ENCODE data around the gene FAM185A.
"Not testable (repeated sequence)": the region's sequence is repeated elsewhere in the genome, so short reads cannot be mapped to it uniquely, and the experiment has no call there.

FAM185A gene

GRCh38 chr7:102761234-102761633, 12.4 kb downstream of the FAM185A start:
- H3K9me3 Mint-ChIP-seq, H3K27me3 Mint-ChIP-seq, H3K4me1 Mint-ChIP-seq, H3K4me3 Mint-ChIP-seq, H3K36me3 Mint-ChIP-seq, H3K27ac Mint-ChIP-seq: not testable (repeated sequence)

- not testable (repeated sequence) for H3K27ac Mint-ChIP-seq, H3K9me3 Mint-ChIP-seq, H3K4me3 Mint-ChIP-seq, H3K36me3 Mint-ChIP-seq, H3K4me1 Mint-ChIP-seq, H3K27me3 Mint-ChIP-seq
Measured at GRCh38 chr7:102763295-102763905, 14.6 kb downstream of the FAM185A start.

- H3K4me1 Mint-ChIP-seq, H3K27ac Mint-ChIP-seq, H3K9me3 Mint-ChIP-seq, H3K36me3 Mint-ChIP-seq, H3K4me3 Mint-ChIP-seq, H3K27me3 Mint-ChIP-seq: not testable (repeated sequence)
Measured at GRCh38 chr7:102769657-102770192, 20.9 kb downstream of the FAM185A start.

GRCh38 chr7:102770467-102770866, 21.7 kb downstream of the FAM185A start:
- H3K4me1 Mint-ChIP-seq, H3K27ac Mint-ChIP-seq, H3K27me3 Mint-ChIP-seq, H3K4me3 Mint-ChIP-seq, H3K9me3 Mint-ChIP-seq, H3K36me3 Mint-ChIP-seq: not testable (repeated sequence)

GRCh38 chr7:102776217-102776616, 27.4 kb downstream of the FAM185A start:
- not testable (repeated sequence) for H3K4me3 Mint-ChIP-seq, H3K9me3 Mint-ChIP-seq, H3K27me3 Mint-ChIP-seq, H3K36me3 Mint-ChIP-seq, H3K4me1 Mint-ChIP-seq, H3K27ac Mint-ChIP-seq

DNA sequence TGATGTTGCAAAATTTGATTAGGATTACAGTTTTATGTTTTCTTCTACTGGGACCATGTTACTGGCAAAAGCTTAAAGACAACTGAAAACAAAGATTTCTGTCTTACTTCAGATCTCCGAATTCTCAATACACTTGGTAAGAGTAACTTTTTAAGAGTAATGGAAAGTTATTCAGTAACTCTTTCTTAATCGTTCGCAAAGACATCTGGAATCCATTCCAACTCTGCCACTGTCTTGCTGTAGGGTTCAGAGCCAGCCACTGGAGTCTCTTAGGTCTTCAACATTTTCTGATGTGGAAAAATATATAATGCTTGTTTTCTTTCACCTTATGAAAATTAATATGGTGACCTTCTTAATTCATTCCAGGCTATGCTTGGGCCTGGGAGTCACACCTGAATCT, 29.9 kb downstream of the FAM185A start:
- H3K36me3 Mint-ChIP-seq, H3K27ac Mint-ChIP-seq, H3K4me1 Mint-ChIP-seq, H3K4me3 Mint-ChIP-seq, H3K27me3 Mint-ChIP-seq, H3K9me3 Mint-ChIP-seq: not testable (repeated sequence)

DNA sequence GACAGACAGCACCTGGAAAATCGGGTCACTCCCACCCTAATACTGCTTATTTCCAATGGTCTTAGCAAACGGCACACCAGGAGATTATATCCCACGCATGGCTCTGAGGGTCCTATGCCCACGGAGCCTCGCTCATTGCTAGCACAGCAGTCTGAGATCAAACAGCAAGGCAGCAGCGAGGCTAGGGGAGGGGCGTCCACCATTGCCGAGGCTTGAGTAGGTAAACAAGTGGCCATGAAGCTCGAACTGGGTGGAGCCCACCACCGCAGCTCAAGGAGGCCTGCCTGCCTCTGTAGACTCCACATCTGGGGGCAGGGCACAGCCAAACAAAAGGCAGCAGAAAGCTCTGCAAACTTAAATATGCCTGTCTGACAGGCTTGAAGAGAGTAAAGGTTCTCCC, 32.1 kb downstream of the FAM185A start:
- not testable (repeated sequence) for H3K27me3 Mint-ChIP-seq, H3K36me3 Mint-ChIP-seq, H3K9me3 Mint-ChIP-seq, H3K27ac Mint-ChIP-seq, H3K4me3 Mint-ChIP-seq, H3K4me1 Mint-ChIP-seq

DNA sequence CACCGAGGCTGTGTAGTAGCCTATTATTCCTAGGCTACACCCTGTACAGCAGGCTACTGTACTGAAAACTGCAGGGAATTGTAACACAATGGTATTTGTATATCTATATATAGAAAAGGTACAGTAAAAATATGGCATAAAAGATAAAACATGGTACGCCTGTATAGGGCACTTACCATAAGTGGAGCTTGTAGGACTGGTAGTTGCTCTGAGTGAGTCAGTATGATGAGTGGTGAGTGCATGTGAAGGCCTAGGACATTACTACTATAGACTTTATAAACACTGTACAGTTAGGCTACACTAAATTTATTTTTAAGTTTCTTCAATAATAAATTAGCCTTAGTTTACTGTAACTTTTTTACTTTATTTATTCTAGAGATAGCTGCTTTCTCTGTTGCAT, 40.0 kb downstream of the FAM185A start:
- not testable (repeated sequence) for H3K4me3 Mint-ChIP-seq, H3K27ac Mint-ChIP-seq

DNA sequence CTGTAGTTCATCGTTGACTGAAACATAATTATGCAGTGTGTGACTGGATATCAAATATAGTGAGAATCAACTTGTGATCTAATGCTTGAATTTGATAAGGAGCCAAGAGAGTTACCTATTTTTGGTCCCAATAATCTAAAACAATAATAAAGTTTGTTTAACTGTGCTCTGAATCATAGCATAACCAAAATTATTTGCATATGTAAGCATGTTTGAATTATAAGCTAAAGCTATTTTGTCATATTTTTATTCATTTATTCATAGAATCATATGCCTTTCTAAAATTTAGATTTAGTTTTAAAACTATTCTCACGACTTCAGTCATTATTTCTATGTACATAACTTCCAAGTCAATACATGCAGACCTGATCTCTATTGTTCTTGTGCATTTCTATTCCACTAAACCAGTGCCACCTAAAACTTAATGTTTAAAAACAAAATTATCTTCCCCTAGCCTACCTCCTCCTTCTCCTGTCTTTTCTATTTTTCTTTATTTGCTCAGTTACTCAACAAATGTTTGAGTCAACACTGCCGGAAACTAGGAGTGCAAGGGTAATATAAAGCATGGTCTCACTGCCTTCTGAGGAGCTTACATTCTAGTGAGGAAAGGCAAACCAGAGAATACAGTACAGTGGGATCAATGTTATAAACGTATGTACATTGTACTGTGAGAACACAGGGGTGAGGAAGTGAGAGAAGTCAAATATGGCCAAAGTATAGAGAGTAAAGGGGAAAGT, 41.7 kb downstream of the FAM185A start:
- H3K4me3 Mint-ChIP-seq, H3K27ac Mint-ChIP-seq, H3K27me3 Mint-ChIP-seq, H3K9me3 Mint-ChIP-seq, H3K4me1 Mint-ChIP-seq: not testable (repeated sequence)
- peaks cover 14% of the 10 kb centered on the region for H3K36me3 Mint-ChIP-seq

More for the DNA sequence above, 40.0 kb downstream of the FAM185A start:
- not testable (repeated sequence) for H3K27me3 Mint-ChIP-seq, H3K4me1 Mint-ChIP-seq, H3K36me3 Mint-ChIP-seq, H3K9me3 Mint-ChIP-seq

- H3K4me3 Mint-ChIP-seq, H3K27ac Mint-ChIP-seq, H3K4me1 Mint-ChIP-seq, H3K9me3 Mint-ChIP-seq, H3K27me3 Mint-ChIP-seq: not testable (repeated sequence)
- H3K36me3 Mint-ChIP-seq: peaks cover 15% of the 10 kb centered on the region
Measured at GRCh38 chr7:102791367-102791766, 42.6 kb downstream of the FAM185A start.

- H3K27ac Mint-ChIP-seq, H3K4me1 Mint-ChIP-seq, H3K4me3 Mint-ChIP-seq, H3K27me3 Mint-ChIP-seq, H3K9me3 Mint-ChIP-seq: not testable (repeated sequence)
- H3K36me3 Mint-ChIP-seq: peaks cover 19% of the 10 kb centered on the region
Measured at GRCh38 chr7:102791831-102792230, 43.0 kb downstream of the FAM185A start.

- H3K4me3 Mint-ChIP-seq, H3K9me3 Mint-ChIP-seq, H3K27ac Mint-ChIP-seq, H3K27me3 Mint-ChIP-seq, H3K4me1 Mint-ChIP-seq: not testable (repeated sequence)
- peaks cover 24% of the 10 kb centered on the region for H3K36me3 Mint-ChIP-seq
Measured at GRCh38 chr7:102794567-102794966, 45.8 kb downstream of the FAM185A start.

DNA sequence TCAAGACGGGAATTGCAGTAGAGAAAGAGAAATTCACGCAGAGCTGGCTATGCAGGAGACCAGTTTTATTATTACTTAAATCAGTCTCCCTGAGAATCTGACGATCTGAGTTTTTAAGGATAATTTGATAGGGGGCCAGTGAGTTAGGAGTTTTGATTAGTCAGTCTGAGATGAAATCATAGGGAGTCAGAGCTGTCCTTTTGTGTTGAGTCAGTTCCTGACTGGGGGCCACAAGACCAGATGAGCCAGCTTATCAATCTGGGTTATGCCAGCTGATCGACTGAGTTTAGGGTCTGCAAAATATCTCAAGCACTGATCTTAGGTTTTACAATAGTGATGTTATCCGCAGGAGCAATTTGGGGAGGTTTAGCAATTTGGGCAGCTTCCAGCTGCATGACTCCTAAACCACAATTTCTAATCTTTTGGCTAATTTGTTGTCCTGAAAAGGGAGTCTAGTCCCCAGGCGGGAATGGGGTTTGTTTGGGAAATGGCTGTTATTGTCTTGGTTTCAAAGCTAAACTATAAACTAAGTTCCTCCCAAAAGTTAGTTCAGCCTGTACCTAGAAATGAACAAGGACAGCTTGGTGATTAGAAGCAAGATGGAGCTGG, 47.3 kb downstream of the FAM185A start:
- H3K4me1 Mint-ChIP-seq, H3K27me3 Mint-ChIP-seq, H3K27ac Mint-ChIP-seq, H3K4me3 Mint-ChIP-seq, H3K9me3 Mint-ChIP-seq: not testable (repeated sequence)
- peaks cover 24% of the 10 kb centered on the region for H3K36me3 Mint-ChIP-seq

- H3K27me3 Mint-ChIP-seq: no peaks in the 10 kb centered on the region
- no peak overlapping the region for H3K27ac Mint-ChIP-seq
- H3K4me3 Mint-ChIP-seq: no peak overlapping the region
- no peaks in the 10 kb centered on the region for H3K4me1 Mint-ChIP-seq
- peaks cover 15% of the 10 kb centered on the region for H3K36me3 Mint-ChIP-seq
- peaks cover 8% of the 10 kb centered on the region for H3K9me3 Mint-ChIP-seq
Measured at GRCh38 chr7:102806613-102807012, 57.8 kb downstream of the FAM185A start.

DNA sequence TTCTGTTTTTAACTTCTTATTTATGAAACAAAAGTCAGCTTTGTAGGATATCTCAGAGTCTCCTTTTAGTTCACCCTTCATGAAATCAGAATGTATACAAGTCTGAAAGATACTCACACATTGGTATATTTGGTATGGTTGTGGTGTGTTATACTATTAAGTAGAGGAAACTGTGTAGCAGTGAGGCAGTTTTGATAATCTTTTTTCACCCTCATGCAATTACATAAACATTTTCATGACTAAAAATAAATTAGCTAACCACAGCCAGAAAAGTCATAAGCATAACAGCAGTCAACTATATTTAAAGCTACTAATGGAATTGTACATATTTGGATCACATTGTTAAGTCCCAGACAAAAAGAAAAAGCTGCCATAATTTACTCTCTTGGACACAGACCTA, 62.1 kb downstream of the FAM185A start:
- no peaks in the 10 kb centered on the region for H3K27me3 Mint-ChIP-seq
- H3K4me3 Mint-ChIP-seq: no peak overlapping the region
- H3K27ac Mint-ChIP-seq: no peak overlapping the region
- H3K9me3 Mint-ChIP-seq: no peaks in the 10 kb centered on the region
- peaks cover 14% of the 10 kb centered on the region for H3K36me3 Mint-ChIP-seq
- H3K4me1 Mint-ChIP-seq: no peaks in the 10 kb centered on the region

- Mint-ChIP-seq H3K9me3 (no peaks in the 10 kb centered on the region), H3K27me3 (no peaks in the 10 kb centered on the region), H3K36me3 (peaks cover 10% of the 10 kb centered on the region), H3K27ac (no peak overlapping the region), H3K4me1 (no peaks in the 10 kb centered on the region), H3K4me3 (no peak overlapping the region)
Measured at GRCh38 chr7:102811942-102812678, 63.3 kb downstream of the FAM185A start.
